B cell (primary cell): Measurements from ENCODE around the gene ITPR2. TPM values are rescaled to one million over a fixed set of nuclear protein-coding genes. Genes with fewer than 3 reads are reported as not detected.
"Not testable (repeated sequence)": the region's sequence is repeated elsewhere in the genome, so short reads cannot be mapped to it uniquely, and the experiment has no call there.

Source experiments
- ATAC-seq: fragments of 200-7000 bp; cut with Tn5 transposase; one replicate; pipeline ENCODE4 v1.10.0; 2021; ENCODE audit warnings: low read depth, mild to moderate bottlenecking, moderate number of reproducible peaks, moderate library complexity
- CTCF ChIA-PET: fragments of 350-600 bp; sonication (Branson Sonifier 250); formaldehyde crosslinking; loops from one replicate; lab custom pipeline; 2021; ENCODE audit warnings: antibody characterized with exemption, inconsistent platforms; lab: Charles Lee
- POLR2A ChIA-PET: fragments of 350-600 bp; sonication (Branson Sonifier 250); formaldehyde crosslinking; loops from one replicate; lab custom pipeline; 2021; ENCODE audit warnings: antibody characterized with exemption; lab: Charles Lee
- DNase-seq: peaks from one replicate; pipeline ENCODE4 v3.0.0; 2013
- H2AFZ ChIP-seq: 2 replicates; pipeline ENCODE4 v1.6.1; 2012; ENCODE audit warnings: mild to moderate bottlenecking, low read depth, low read length; ENCODE audit not compliant: insufficient read depth, poor library complexity, severe bottlenecking
- H3K27ac ChIP-seq, 2 donors: 1 replicate in 1 of 2; 2 replicates in 1 of 2; pipeline ENCODE4 v1.5.1; 2012 to 2013; ENCODE audit warnings: low read length in 2 of 2, mild to moderate bottlenecking in 2 of 2, moderate library complexity in 1 of 2
- H3K27me3 ChIP-seq, 4 experiments: fragments of 200-600 bp in 1 of 4; sonication (generic) in 1 of 4; replicated peaks in 1 of 4; 1 replicate in 2 of 4; 2 replicates in 2 of 4; pipeline versions ENCODE4 v1.6.1 to v1.7.0; 2013 to 2016; ENCODE audit warnings: low read length in 3 of 4, mild to moderate bottlenecking in 2 of 4, mixed read lengths in 1 of 4, moderate library complexity in 1 of 4; ENCODE audit not compliant: insufficient read depth in 4 of 4, control insufficient read depth in 3 of 4; ENCODE audit errors: control extremely low read depth in 1 of 4
- H3K36me3 ChIP-seq, 2 experiments: replicated peaks in 1 of 2; 1 replicate in 1 of 2; 2 replicates in 1 of 2; pipeline versions ENCODE4 v1.6.1 to v1.7.1; 2013; ENCODE audit warnings: low read length in 1 of 2; ENCODE audit not compliant: insufficient read depth in 2 of 2, control insufficient read depth in 1 of 2; ENCODE audit errors: control extremely low read depth in 1 of 2, extremely low read depth in 1 of 2
- H3K4me1 ChIP-seq, 2 donors: fragments of 200-600 bp in 1 of 2; sonication (generic) in 1 of 2; 1 replicate in 1 of 2; 2 replicates in 1 of 2; pipeline versions ENCODE4 v1.5.1 to v1.6.1; 2013 to 2017; ENCODE audit warnings: low read length in 2 of 2; ENCODE audit not compliant: control insufficient read depth in 2 of 2, insufficient read depth in 2 of 2
- H3K4me2 ChIP-seq: replicated peaks from 2 replicates; pipeline ENCODE3; 2012; ENCODE audit warnings: mild to moderate bottlenecking, low read depth, low read length; ENCODE audit not compliant: poor library complexity, severe bottlenecking
- H3K4me3 ChIP-seq, 5 experiments: fragments of 200-600 bp in 1 of 5; sonication (generic) in 1 of 5; 1 replicate in 3 of 5; 2 replicates in 2 of 5; pipeline versions ENCODE4 v1.5.1 to v1.7.0; 2011 to 2016; ENCODE audit warnings: low read length in 4 of 5, mild to moderate bottlenecking in 4 of 5, low read depth in 2 of 5, control low read depth in 1 of 5, moderate library complexity in 1 of 5; ENCODE audit not compliant: insufficient read depth in 1 of 5; ENCODE audit errors: control extremely low read depth in 1 of 5, extremely low read depth in 1 of 5
- H3K79me2 ChIP-seq: fragments of 200-600 bp; sonication (generic); one replicate; pipeline ENCODE4 v1.6.0; 2016; ENCODE audit warnings: low read length; ENCODE audit not compliant: control insufficient read depth, insufficient read depth
- H3K9ac ChIP-seq: fragments of 200-600 bp; sonication (generic); 2 replicates; pipeline ENCODE4 v1.6.1; 2017; ENCODE audit warnings: mild to moderate bottlenecking, low read length, moderate library complexity
- H3K9me3 ChIP-seq, 3 donors: one replicate each; pipeline versions ENCODE4 v1.6.1 to v1.7.1; 2013; ENCODE audit warnings: low read length in 2 of 3; ENCODE audit not compliant: control insufficient read depth in 2 of 3, insufficient read depth in 1 of 3; ENCODE audit errors: control extremely low read depth in 1 of 3
- H4K20me1 ChIP-seq: 2 replicates; pipeline ENCODE4 v1.6.0; 2012; ENCODE audit warnings: mild to moderate bottlenecking, low read length; ENCODE audit not compliant: insufficient read depth, control insufficient read depth, poor library complexity, severe bottlenecking
- H3K27ac Mint-ChIP-seq: one replicate; pipeline ENCODE4 v1.8.0; 2021; ENCODE audit warnings: mixed read lengths
- H3K27me3 Mint-ChIP-seq: one replicate; pipeline ENCODE4 v1.8.0; 2021; ENCODE audit warnings: mixed read lengths
- H3K4me1 Mint-ChIP-seq: one replicate; pipeline ENCODE4 v1.8.0; 2021; ENCODE audit warnings: mixed read lengths
- H3K4me3 Mint-ChIP-seq: one replicate; pipeline ENCODE4 v1.8.0; 2021; ENCODE audit warnings: mixed read lengths
- H3K9me3 Mint-ChIP-seq: one replicate; pipeline ENCODE4 v1.8.0; 2022; ENCODE audit warnings: mixed read lengths; ENCODE audit not compliant: insufficient read depth
- CTCF ChIP-seq: fragments of 200-600 bp; IDR thresholded peaks from one replicate; pipeline ENCODE4 v1.8.0; 2022; ENCODE audit warnings: antibody characterized with exemption, mild to moderate bottlenecking
- EZH2 ChIP-seq: IDR thresholded peaks from 2 replicates; pipeline ENCODE4 v1.6.1; 2012; ENCODE audit warnings: borderline replicate concordance, low read depth, mild to moderate bottlenecking, moderate library complexity, low read length; ENCODE audit not compliant: insufficient read depth, poor library complexity, severe bottlenecking
- WGBS: methylation state at CpG from one replicate; pipeline ENCODE4 v1.1.5; 2013; ENCODE audit warnings: missing lambda C conversion rate; ENCODE audit not compliant: insufficient coverage; 5-methylcytosine and 5-hydroxymethylcytosine counted together
- intact Hi-C: fragments of 100-400 bp; cut with micrococcal nuclease; formaldehyde crosslinking; loops from one replicate; pipeline ENCODE4 v1.10.0; 2022
- polyA plus RNA-seq: library from polyadenylated mRNA; depleted of rRNA; stranded (reverse); fragments of >200 nt; gene quantifications from 2 replicates; pipeline ENCODE4 v1.2.3, GENCODE V29; 2012
- total RNA-seq, 2 donors: library from RNA; stranded (reverse); fragments of 120-200 nt in 1 of 2; gene quantifications; 1 replicate in 1 of 2; 2 replicates in 1 of 2; pipeline versions ENCODE4 v1.2.3 to v1.2.4, GENCODE V29; 2013 to 2022

The ITPR2 gene
- total and polyA plus RNA-seq, 2 donors (not counting 1 experiment from before 2014, with no cell fraction given) = 4.3 to 113 TPM

GRCh38 chr12:26778173-26778775, 54.7 kb downstream of the ITPR2 start:
- H3K27me3 Mint-ChIP-seq, H3K27me3 ChIP-seq, H2AFZ ChIP-seq, H3K27ac ChIP-seq, CTCF ChIA-PET, H3K27ac Mint-ChIP-seq, ATAC-seq, H3K4me1 ChIP-seq, H3K4me2 ChIP-seq, POLR2A ChIA-PET, H3K4me1 Mint-ChIP-seq, H3K4me3 Mint-ChIP-seq, intact Hi-C loops, H3K36me3 ChIP-seq, H3K79me2 ChIP-seq, H3K4me3 ChIP-seq, DNase-seq, H4K20me1 ChIP-seq, H3K9ac ChIP-seq: not testable (repeated sequence)
- peaks cover 10% of the 10 kb centered on the region for H3K9me3 Mint-ChIP-seq
- 100% methylated on average over 3 of the region's 5 CpGs for WGBS
- H3K9me3 ChIP-seq = peaks cover 1 to 13% (median 9%) of the 10 kb centered on the region in 3 donors

GRCh38 chr12:26777236-26777635, 55.8 kb downstream of the ITPR2 start:
- Histone ChIP-seq H3K9ac (no peak overlapping the region), H3K27me3 (no peaks in the 10 kb centered on the region), H3K36me3 (peaks cover 2 to 4% of the 10 kb centered on the region in 2 experiments), H3K79me2 (no peaks in the 10 kb centered on the region), H3K4me3 (no peak overlapping the region), H3K27ac (no peak overlapping the region), H3K4me2 (no peak overlapping the region), H3K9me3 (peaks cover 1 to 13% (median 9%) of the 10 kb centered on the region in 3 donors), H3K4me1 (no peaks in the 10 kb centered on the region), H4K20me1 (no peaks in the 10 kb centered on the region), H2AFZ (no peak overlapping the region)
- 100% methylated on average over 1 of the region's 3 CpGs for WGBS
- intact Hi-C loops = no loop called here
- no peak for ATAC-seq
- Mint-ChIP-seq H3K9me3 (peaks cover 10% of the 10 kb centered on the region), H3K27ac (no peak overlapping the region), H3K27me3 (no peaks in the 10 kb centered on the region), H3K4me3 (no peak overlapping the region), H3K4me1 (peaks cover 8% of the 10 kb centered on the region)
- TF ChIP-seq CTCF = no peak
- no peak for TF ChIP-seq EZH2
- DNase-seq = no peak
- ChIA-PET POLR2A (no interaction called here), CTCF (no interaction called here)

GRCh38 chr12:26775991-26776390, 57.0 kb downstream of the ITPR2 start:
- POLR2A ChIA-PET, H3K27ac ChIP-seq, DNase-seq, H3K36me3 ChIP-seq, H3K4me1 ChIP-seq, H3K79me2 ChIP-seq, H3K4me2 ChIP-seq, H3K4me3 ChIP-seq, H3K27me3 ChIP-seq, H3K27me3 Mint-ChIP-seq, ATAC-seq, H3K4me3 Mint-ChIP-seq, H3K9ac ChIP-seq, CTCF ChIA-PET, H4K20me1 ChIP-seq, H3K4me1 Mint-ChIP-seq, H3K27ac Mint-ChIP-seq, H2AFZ ChIP-seq: not testable (repeated sequence)
- H3K9me3 ChIP-seq = peaks cover 1 to 13% (median 9%) of the 10 kb centered on the region in 3 donors
- intact Hi-C loops = loop anchor here (2.0 kb wide), 1 partner anchor 25 kb away; no protein-coding TSS in a partner anchor
- peaks cover 12% of the 10 kb centered on the region for H3K9me3 Mint-ChIP-seq
- WGBS = 89% methylated on average over 1 of the region's 3 CpGs
